Renal cortex interstitium (tissue), 11 donors: ENCODE data around the gene KRT1. TPM values are rescaled to one million over a fixed set of nuclear protein-coding genes. Genes with fewer than 3 reads are reported as not detected.

Experiments used
- DNase-seq, 11 donors: peaks; one replicate each; pipeline ENCODE4 v3.0.0-alpha.2; 2013; ENCODE audit warnings: low read depth in 9 of 11, low spot score in 4 of 11; ENCODE audit errors: extremely low read depth in 1 of 11
- polyA plus RNA-seq, 3 donors: library from polyadenylated mRNA; unstranded; fragments of 120-200 nt; gene quantifications; one replicate each; pipeline ENCODE4 v1.2.1, GENCODE V29; 2013; ENCODE audit not compliant: insufficient read length in 3 of 3

Gene KRT1
- polyA plus RNA-seq, 3 donors = 0.06 to 0.26 (median 0.11) TPM

- DNase-seq = no peak
Observed at GRCh38 chr12:52701281-52701680, 21.1 kb upstream of the KRT1 start.

- no peak for DNase-seq
Observed at GRCh38 chr12:52699960-52700359, 19.8 kb upstream of the KRT1 start.

GRCh38 chr12:52699373-52699772 is 19.2 kb upstream of the KRT1 start:
- DNase-seq = no peak

- no peak for DNase-seq
Observed at GRCh38 chr12:52698651-52699340, 18.6 kb upstream of the KRT1 start.

- no peak for DNase-seq
Observed at GRCh38 chr12:52697058-52697582, 16.9 kb upstream of the KRT1 start.

- no peak for DNase-seq
Observed at GRCh38 chr12:52696588-52696987, 16.4 kb upstream of the KRT1 start.

- no peak for DNase-seq
Observed at GRCh38 chr12:52695039-52695438, 14.8 kb upstream of the KRT1 start.

GRCh38 chr12:52694151-52694550 is 13.9 kb upstream of the KRT1 start:
- no peak for DNase-seq

- no peak for DNase-seq
Observed at GRCh38 chr12:52693261-52693660, 13.1 kb upstream of the KRT1 start.

- no peak for DNase-seq
Observed at GRCh38 chr12:52692254-52692653, 12.0 kb upstream of the KRT1 start.

- no peak for DNase-seq
Observed at GRCh38 chr12:52691841-52692150, 11.6 kb upstream of the KRT1 start.

- no peak for DNase-seq
Observed at GRCh38 chr12:52691076-52691840, 11.1 kb upstream of the KRT1 start.

- DNase-seq = no peak
Observed at GRCh38 chr12:52690351-52691075, 10.3 kb upstream of the KRT1 start.

- DNase-seq = no peak
Observed at GRCh38 chr12:52689936-52690335, 9.7 kb upstream of the KRT1 start.

GRCh38 chr12:52689239-52689638 is 9.0 kb upstream of the KRT1 start:
- DNase-seq = no peak

- no peak for DNase-seq
Observed at GRCh38 chr12:52688481-52688880, 8.3 kb upstream of the KRT1 start.

GRCh38 chr12:52687497-52688385 is 7.5 kb upstream of the KRT1 start:
- no peak for DNase-seq

- no peak for DNase-seq
Observed at GRCh38 chr12:52686756-52687487, 6.7 kb upstream of the KRT1 start.
